Mucosa of gallbladder (tissue), 1 donor: ENCODE data around the gene MPHOSPH9. TPM values are rescaled to one million over a fixed set of nuclear protein-coding genes. Genes with fewer than 3 reads are reported as not detected.
A peak's percentile ranks its signal among the peaks of the same experiment; 100 is the strongest.

Experiments
- DNase-seq: peaks from one replicate; pipeline ENCODE4 v3.0.0-alpha.2; 2020; ENCODE audit warnings: low spot score
- total RNA-seq: library from RNA; stranded (reverse); gene quantifications from one replicate; pipeline ENCODE4 v1.2.1, GENCODE V29; 2021
- donor health status: DM: no; HTN: no; CAD: no.

Gene MPHOSPH9
- 14.5 TPM for total RNA-seq

GRCh38 chr12:123232807-123233504, at the start of gene MPHOSPH9, which contains the start of gene MTRFR:
MPHOSPH9 (minus strand) TSS chr12:123233141; CDS start chr12:123230364, 2,777 bp downstream.
MTRFR (plus strand) TSS chr12:123233436; CDS start chr12:123253675, 20,239 bp downstream.
- DNase-seq = peak; percentile 99

GRCh38 chr12:123282111-123282510, 49.2 kb upstream of the MPHOSPH9 start:
- DNase-seq = no peak

GRCh38 chr12:123280971-123281370, 48.0 kb upstream of the MPHOSPH9 start:
- no peak for DNase-seq

- no peak for DNase-seq
These were observed 45.2 kb upstream of the MPHOSPH9 start for GRCh38 chr12:123278101-123278627.

GRCh38 chr12:123273166-123273565, 40.2 kb upstream of the MPHOSPH9 start:
- DNase-seq = no peak

GRCh38 chr12:123271001-123271668, 38.2 kb upstream of the MPHOSPH9 start:
- peak; percentile 68 for DNase-seq

GRCh38 chr12:123270214-123271000, 37.5 kb upstream of the MPHOSPH9 start:
- no peak for DNase-seq

GRCh38 chr12:123269896-123270213, 36.9 kb upstream of the MPHOSPH9 start:
- no peak for DNase-seq

- peak; percentile 55 for DNase-seq
These were observed 36.5 kb upstream of the MPHOSPH9 start for GRCh38 chr12:123269395-123269892.

GRCh38 chr12:123268850-123269249, 35.9 kb upstream of the MPHOSPH9 start:
- DNase-seq = no peak

GRCh38 chr12:123267991-123268843, 35.3 kb upstream of the MPHOSPH9 start:
- no peak for DNase-seq

- DNase-seq = no peak
These were observed 34.5 kb upstream of the MPHOSPH9 start for GRCh38 chr12:123267335-123267920.

GRCh38 chr12:123266679-123267277, 33.8 kb upstream of the MPHOSPH9 start:
- DNase-seq = no peak

GRCh38 chr12:123265851-123266678, 33.1 kb upstream of the MPHOSPH9 start:
- no peak for DNase-seq

- no peak for DNase-seq
These were observed 31.7 kb upstream of the MPHOSPH9 start for GRCh38 chr12:123264642-123265041.

- DNase-seq = no peak
These were observed 30.4 kb upstream of the MPHOSPH9 start for GRCh38 chr12:123263196-123263817.

- DNase-seq = no peak
These were observed 28.3 kb upstream of the MPHOSPH9 start for GRCh38 chr12:123261196-123261595.

GRCh38 chr12:123260081-123260480, 27.1 kb upstream of the MPHOSPH9 start:
- DNase-seq = no peak

- DNase-seq = no peak
These were observed 25.7 kb upstream of the MPHOSPH9 start for GRCh38 chr12:123258593-123258992.
